Neural progenitor cell (in vitro differentiated cells): ENCODE results near the gene SEC14L1. TPM values are rescaled to one million over a fixed set of nuclear protein-coding genes. Genes with fewer than 3 reads are reported as not detected.

ENCODE experiments used
- DNase-seq: peaks from one replicate; pipeline ENCODE4 v3.0.0-alpha.2; 2016; ENCODE audit warnings: low spot score
- H2AFZ ChIP-seq: fragments of 200-600 bp; sonication (generic); replicated peaks from 2 replicates; pipeline ENCODE4 v1.6.1; 2016; ENCODE audit warnings: antibody characterized with exemption
- H3F3A ChIP-seq: fragments of 200-600 bp; sonication (generic); 2 replicates; pipeline ENCODE4 v1.6.1; 2016; ENCODE audit warnings: antibody characterized with exemption, low read depth
- H3K27ac ChIP-seq: fragments of 200-600 bp; sonication (generic); 2 replicates; pipeline ENCODE4 v1.5.1; 2016; ENCODE audit warnings: mild to moderate bottlenecking
- H3K27me3 ChIP-seq: fragments of 200-600 bp; sonication (generic); 2 replicates; pipeline ENCODE4 v1.6.1; 2016; ENCODE audit warnings: mild to moderate bottlenecking, moderate library complexity
- H3K36me3 ChIP-seq: fragments of 200-600 bp; sonication (generic); 2 replicates; pipeline ENCODE4 v1.5.1; 2016
- H3K4me1 ChIP-seq: fragments of 200-600 bp; sonication (generic); 2 replicates; pipeline ENCODE4 v1.6.1; 2016; ENCODE audit warnings: mixed run types
- H3K4me2 ChIP-seq: fragments of 200-600 bp; sonication (generic); 2 replicates; pipeline ENCODE4 v1.6.1; 2016
- H3K4me3 ChIP-seq: fragments of 200-600 bp; sonication (generic); 2 replicates; pipeline ENCODE4 v1.5.1; 2016
- H3K79me2 ChIP-seq: fragments of 200-600 bp; sonication (generic); 2 replicates; pipeline ENCODE4 v1.6.1; 2016; ENCODE audit warnings: low read depth
- H3K9ac ChIP-seq: fragments of 200-600 bp; sonication (generic); 2 replicates; pipeline ENCODE4 v1.6.1; 2016
- H3K9me3 ChIP-seq: fragments of 200-600 bp; sonication (generic); 2 replicates; pipeline ENCODE4 v1.5.1; 2016; ENCODE audit warnings: low read depth
- H4K20me1 ChIP-seq: fragments of 200-600 bp; sonication (generic); 2 replicates; pipeline ENCODE4 v1.6.1; 2016; ENCODE audit warnings: low read depth
- H3K27ac Mint-ChIP-seq: 3 replicates; pipeline ENCODE4 v1.8.0; 2021; ENCODE audit warnings: mixed read lengths
- H3K27me3 Mint-ChIP-seq: 2 replicates; pipeline ENCODE4 v1.8.0; 2022; ENCODE audit warnings: low read depth, mild to moderate bottlenecking, inconsistent platforms, moderate library complexity, mixed read lengths; ENCODE audit not compliant: insufficient read depth
- H3K36me3 Mint-ChIP-seq: 3 replicates; pipeline ENCODE4 v1.8.0; 2021; ENCODE audit warnings: mixed read lengths
- H3K4me1 Mint-ChIP-seq: 3 replicates; pipeline ENCODE4 v1.8.0; 2021; ENCODE audit warnings: mixed read lengths
- H3K4me3 Mint-ChIP-seq: 3 replicates; pipeline ENCODE4 v1.8.0; 2021; ENCODE audit warnings: mild to moderate bottlenecking, moderate library complexity, mixed read lengths
- H3K9me3 Mint-ChIP-seq: 3 replicates; pipeline ENCODE4 v1.8.0; 2020; ENCODE audit warnings: mixed read lengths
- CTCF ChIP-seq: fragments of 200-600 bp; sonication (generic); IDR thresholded peaks from 2 replicates; pipeline ENCODE4 v1.5.1; 2017; ENCODE audit warnings: antibody characterized with exemption, mild to moderate bottlenecking
- EZH2 ChIP-seq: fragments of 200-600 bp; sonication (generic); IDR thresholded peaks from 2 replicates; pipeline ENCODE4 v1.6.1; 2017; ENCODE audit warnings: antibody characterized with exemption, mild to moderate bottlenecking, moderate library complexity
- EZH2phosphoT487 ChIP-seq: fragments of 200-600 bp; sonication (generic); IDR thresholded peaks from 2 replicates; pipeline ENCODE4 v1.6.1; 2017; ENCODE audit warnings: antibody characterized with exemption
- total RNA-seq: library from RNA; depleted of rRNA; stranded (reverse); fragments of >200 nt; gene quantifications from 2 replicates; pipeline ENCODE4 v1.2.3, GENCODE V29; 2015; ENCODE audit warnings: low replicate concordance

Gene SEC14L1
- total RNA-seq, 1 donor from 2014 or later = 75.0 TPM

GRCh38 chr17:77191244-77191643, 50.5 kb downstream of the SEC14L1 start:
- peaks cover 4% of the 10 kb centered on the region for H3K4me1 ChIP-seq
- no peak overlapping the region for H3K27ac ChIP-seq
- no peak overlapping the region for H3K9ac ChIP-seq
- H3K9me3 ChIP-seq = no peaks in the 10 kb centered on the region
- H3K36me3 Mint-ChIP-seq = peaks cover 37% of the 10 kb centered on the region
- DNase-seq = no peak
- H3K27ac Mint-ChIP-seq = no peak overlapping the region
- peaks cover 7% of the 10 kb centered on the region for H4K20me1 ChIP-seq
- no peak overlapping the region for H3K4me3 ChIP-seq
- no peak overlapping the region for H3K4me2 ChIP-seq
- no peaks in the 10 kb centered on the region for H3F3A ChIP-seq
- H3K79me2 ChIP-seq = peaks cover 29% of the 10 kb centered on the region
- TF ChIP-seq CTCF (no peak), EZH2 (no peak), EZH2phosphoT487 (no peak)
- no peaks in the 10 kb centered on the region for H3K9me3 Mint-ChIP-seq
- no peaks in the 10 kb centered on the region for H3K36me3 ChIP-seq
- peaks cover 2% of the 10 kb centered on the region for H3K27me3 Mint-ChIP-seq
- peaks cover 4% of the 10 kb centered on the region for H3K4me1 Mint-ChIP-seq
- H3K27me3 ChIP-seq = no peaks in the 10 kb centered on the region
- no peak overlapping the region for H3K4me3 Mint-ChIP-seq
- no peak overlapping the region for H2AFZ ChIP-seq

GRCh38 chr17:77193653-77194052, 52.9 kb downstream of the SEC14L1 start:
- no peak overlapping the region for H3K9ac ChIP-seq
- peaks cover 7% of the 10 kb centered on the region for H3K79me2 ChIP-seq
- no peaks in the 10 kb centered on the region for H4K20me1 ChIP-seq
- no peaks in the 10 kb centered on the region for H3K9me3 Mint-ChIP-seq
- no peaks in the 10 kb centered on the region for H3K9me3 ChIP-seq
- no peaks in the 10 kb centered on the region for H3K27me3 ChIP-seq
- no peak overlapping the region for H3K4me3 Mint-ChIP-seq
- peaks cover 3% of the 10 kb centered on the region for H3K27me3 Mint-ChIP-seq
- peaks cover 42% of the 10 kb centered on the region for H3K36me3 Mint-ChIP-seq
- no peak for TF ChIP-seq EZH2
- TF ChIP-seq CTCF = no peak
- no peak for TF ChIP-seq EZH2phosphoT487
- H2AFZ ChIP-seq = no peak overlapping the region
- H3K4me2 ChIP-seq = no peak overlapping the region
- no peaks in the 10 kb centered on the region for H3F3A ChIP-seq
- no peak overlapping the region for H3K27ac ChIP-seq
- no peak for DNase-seq
- no peaks in the 10 kb centered on the region for H3K36me3 ChIP-seq
- H3K27ac Mint-ChIP-seq = no peak overlapping the region
- no peak overlapping the region for H3K4me3 ChIP-seq
- H3K4me1 Mint-ChIP-seq = peaks cover 4% of the 10 kb centered on the region
- H3K4me1 ChIP-seq = no peaks in the 10 kb centered on the region

GRCh38 chr17:77194179-77194578, 53.4 kb downstream of the SEC14L1 start:
- H3K27ac Mint-ChIP-seq = no peak overlapping the region
- no peaks in the 10 kb centered on the region for H4K20me1 ChIP-seq
- no peak overlapping the region for H3K4me2 ChIP-seq
- H3K27ac ChIP-seq = no peak overlapping the region
- H3K4me1 Mint-ChIP-seq = peaks cover 4% of the 10 kb centered on the region
- H3K9me3 Mint-ChIP-seq = no peaks in the 10 kb centered on the region
- no peak overlapping the region for H3K4me3 Mint-ChIP-seq
- no peaks in the 10 kb centered on the region for H3F3A ChIP-seq
- no peaks in the 10 kb centered on the region for H3K9me3 ChIP-seq
- H3K36me3 ChIP-seq = no peaks in the 10 kb centered on the region
- H3K27me3 ChIP-seq = no peaks in the 10 kb centered on the region
- no peaks in the 10 kb centered on the region for H3K4me1 ChIP-seq
- DNase-seq = no peak
- no peak for TF ChIP-seq EZH2
- no peak for TF ChIP-seq EZH2phosphoT487
- TF ChIP-seq CTCF = no peak
- H3K36me3 Mint-ChIP-seq = peaks cover 45% of the 10 kb centered on the region
- peaks cover 1% of the 10 kb centered on the region for H3K79me2 ChIP-seq
- peaks cover 4% of the 10 kb centered on the region for H3K27me3 Mint-ChIP-seq
- no peak overlapping the region for H3K4me3 ChIP-seq
- H2AFZ ChIP-seq = no peak overlapping the region
- no peak overlapping the region for H3K9ac ChIP-seq
